ENCODE results near the gene LUC7L2. TPM values are rescaled to one million over a fixed set of nuclear protein-coding genes. Genes with fewer than 3 reads are reported as not detected.

LUC7L2 gene
- total and polyA plus RNA-seq, 8 donors, result 67.2 to 188 (median 167) TPM

DNA sequence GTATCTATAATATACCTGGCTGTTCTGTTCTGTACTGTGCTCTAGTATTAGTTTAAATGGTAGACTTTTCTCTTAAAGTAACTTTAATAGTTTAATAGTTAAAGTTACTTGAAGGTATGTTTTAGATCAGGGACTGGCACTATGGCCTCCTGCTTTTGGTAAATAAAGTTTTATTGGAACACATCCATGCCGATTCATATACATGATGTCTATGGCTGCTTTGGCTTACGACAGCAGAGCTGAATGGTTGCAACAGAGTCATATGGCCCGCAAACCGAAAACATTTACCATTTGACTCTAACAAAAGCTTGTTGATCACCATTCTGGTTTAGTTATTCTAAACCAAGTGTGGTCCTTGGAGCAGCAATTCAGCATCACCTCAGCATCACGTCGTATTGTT, 6.7 kb downstream of the LUC7L2 start:
- Histone ChIP-seq H3K9me3 (no peaks in the 10 kb centered on the region), H3K36me3 (peaks cover 0 to 27% of the 10 kb centered on the region in 2 donors), H3K27ac (no peak overlapping the region), H3K27me3 (no peaks in the 10 kb centered on the region), H3K4me3 (no peak overlapping the region), H3K4me1 (peaks cover 5 to 59% of the 10 kb centered on the region in 2 donors)
- intact Hi-C loops (cut with DNase I), result no loop called here
- ATAC-seq (no peak), DNase-seq (no peak)
- TF ChIP-seq, protein P1, sequence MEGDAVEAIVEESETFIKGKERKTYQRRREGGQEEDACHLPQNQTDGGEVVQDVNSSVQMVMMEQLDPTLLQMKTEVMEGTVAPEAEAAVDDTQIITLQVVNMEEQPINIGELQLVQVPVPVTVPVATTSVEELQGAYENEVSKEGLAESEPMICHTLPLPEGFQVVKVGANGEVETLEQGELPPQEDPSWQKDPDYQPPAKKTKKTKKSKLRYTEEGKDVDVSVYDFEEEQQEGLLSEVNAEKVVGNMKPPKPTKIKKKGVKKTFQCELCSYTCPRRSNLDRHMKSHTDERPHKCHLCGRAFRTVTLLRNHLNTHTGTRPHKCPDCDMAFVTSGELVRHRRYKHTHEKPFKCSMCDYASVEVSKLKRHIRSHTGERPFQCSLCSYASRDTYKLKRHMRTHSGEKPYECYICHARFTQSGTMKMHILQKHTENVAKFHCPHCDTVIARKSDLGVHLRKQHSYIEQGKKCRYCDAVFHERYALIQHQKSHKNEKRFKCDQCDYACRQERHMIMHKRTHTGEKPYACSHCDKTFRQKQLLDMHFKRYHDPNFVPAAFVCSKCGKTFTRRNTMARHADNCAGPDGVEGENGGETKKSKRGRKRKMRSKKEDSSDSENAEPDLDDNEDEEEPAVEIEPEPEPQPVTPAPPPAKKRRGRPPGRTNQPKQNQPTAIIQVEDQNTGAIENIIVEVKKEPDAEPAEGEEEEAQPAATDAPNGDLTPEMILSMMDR (IDR thresholded peaks at IDR 0.05), result no peak

DNA sequence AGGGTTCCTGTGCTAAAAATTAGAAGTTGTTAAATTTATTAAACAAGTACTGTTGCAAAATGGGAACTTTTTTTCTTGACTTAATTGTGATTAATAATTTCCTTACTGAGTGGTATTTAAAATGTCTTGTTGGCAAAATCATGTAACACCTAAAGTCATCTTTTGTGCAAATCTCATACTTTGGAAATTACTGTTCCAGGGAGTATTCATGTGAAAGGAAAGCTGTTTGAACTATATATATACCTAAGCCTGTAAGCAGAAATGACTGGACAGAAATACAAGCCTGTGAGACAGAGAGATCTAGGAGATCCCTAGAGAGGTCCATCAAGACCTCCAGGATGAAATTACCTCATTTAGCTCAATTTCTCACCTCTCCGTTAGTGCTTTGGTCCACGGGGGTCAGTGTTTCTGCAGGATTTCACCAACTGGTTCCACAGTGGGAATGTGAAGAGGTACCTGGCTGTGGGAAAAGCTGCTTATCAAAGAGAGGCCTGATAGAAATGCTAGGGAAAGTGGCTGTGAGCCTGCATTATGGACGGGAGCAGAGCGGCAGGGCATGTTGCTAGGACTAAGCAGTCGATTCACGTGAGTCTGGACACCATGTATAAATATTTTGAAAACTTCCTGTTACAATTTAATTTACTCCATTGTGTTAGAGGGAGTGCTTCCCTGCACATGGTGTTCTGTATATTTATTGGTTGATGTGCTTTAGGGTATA, 7.9 kb downstream of the LUC7L2 start:
- peaks cover 0 to 27% of the 10 kb centered on the region in 2 donors for H3K36me3 ChIP-seq
- DNase-seq, result no peak
- no peaks in the 10 kb centered on the region for H3K9me3 ChIP-seq
- peaks cover 0 to 51% of the 10 kb centered on the region in 2 donors for H3K4me1 ChIP-seq
- H3K4me3 ChIP-seq, result no peak overlapping the region
- H3K27ac ChIP-seq, result no peak overlapping the region
- ATAC-seq, result no peak
- no peaks in the 10 kb centered on the region for H3K27me3 ChIP-seq
- TF ChIP-seq, protein P1 (IDR thresholded peaks at IDR 0.05), result no peak
- intact Hi-C loops (cut with DNase I), result no loop called here

DNA sequence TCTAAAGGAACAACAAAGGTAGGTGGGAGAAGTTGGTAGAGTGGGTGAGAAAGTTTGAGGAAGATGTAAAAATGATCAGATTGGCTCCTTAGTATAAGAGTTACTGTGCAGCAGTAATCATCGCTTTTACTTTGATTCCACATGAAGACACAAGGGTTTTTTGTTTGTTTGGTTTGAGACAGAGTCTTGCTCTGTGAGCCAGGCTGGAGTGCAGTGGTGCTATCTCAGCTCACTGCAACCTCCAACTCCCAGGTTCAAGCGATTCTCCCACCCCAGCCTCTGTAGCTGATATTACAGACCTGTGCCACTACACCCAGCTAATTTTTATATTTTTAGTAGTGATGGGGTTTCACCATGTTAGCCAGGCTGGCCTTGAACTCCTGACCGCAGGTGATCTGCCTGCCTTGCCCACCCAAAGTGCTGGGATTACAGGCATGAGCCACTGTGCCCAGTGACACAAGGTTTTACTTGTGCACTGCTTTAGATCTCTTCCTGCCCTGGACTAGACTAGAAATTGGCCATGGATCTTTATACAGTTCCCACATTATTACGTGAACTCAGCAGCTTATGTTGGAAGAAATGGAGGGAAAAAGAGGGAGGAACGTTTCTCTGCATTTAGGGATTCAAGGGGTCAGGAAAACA, 10.7 kb downstream of the LUC7L2 start:
- Histone ChIP-seq H3K27ac (no peak overlapping the region), H3K27me3 (no peaks in the 10 kb centered on the region)

DNA sequence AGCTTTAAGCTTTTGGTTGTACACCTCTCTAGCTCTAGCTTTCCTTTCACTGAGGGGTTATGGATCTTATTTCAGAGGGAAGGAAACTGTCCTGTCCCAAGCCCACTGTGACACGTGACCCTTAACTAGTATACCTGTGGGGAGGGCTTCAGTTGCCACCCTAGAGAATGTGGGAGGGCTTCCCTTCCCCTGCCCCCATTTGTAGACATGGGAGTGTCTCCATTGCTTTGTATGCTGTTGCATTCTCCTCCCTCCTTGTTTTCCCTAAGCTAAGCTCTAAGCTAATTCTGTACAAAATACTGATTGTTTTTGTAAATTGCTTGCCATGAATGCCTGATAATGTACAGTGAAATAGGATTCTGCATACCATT, 11.2 kb downstream of the LUC7L2 start:
- no peaks in the 10 kb centered on the region for H3K9me3 ChIP-seq
- DNase-seq, result no peak
- no peak overlapping the region for H3K27ac ChIP-seq
- peaks cover 0 to 37% of the 10 kb centered on the region in 2 donors for H3K4me1 ChIP-seq
- peaks cover 0 to 30% of the 10 kb centered on the region in 2 donors for H3K36me3 ChIP-seq
- intact Hi-C loops (cut with DNase I), result no loop called here
- no peaks in the 10 kb centered on the region for H3K27me3 ChIP-seq
- no peak overlapping the region for H3K4me3 ChIP-seq
- TF ChIP-seq, protein P1 (IDR thresholded peaks at IDR 0.05), result no peak
- ATAC-seq, result no peak

More for the DNA sequence above, 10.7 kb downstream of the LUC7L2 start:
- DNase-seq (no peak), ATAC-seq (no peak)
- H3K9me3 ChIP-seq, result no peaks in the 10 kb centered on the region
- TF ChIP-seq, protein P1 (IDR thresholded peaks at IDR 0.05), result no peak
- H3K4me3 ChIP-seq, result no peak overlapping the region
- intact Hi-C loops (cut with DNase I), result no loop called here
- peaks cover 0 to 28% of the 10 kb centered on the region in 2 donors for H3K36me3 ChIP-seq
- peaks cover 0 to 41% of the 10 kb centered on the region in 2 donors for H3K4me1 ChIP-seq

DNA sequence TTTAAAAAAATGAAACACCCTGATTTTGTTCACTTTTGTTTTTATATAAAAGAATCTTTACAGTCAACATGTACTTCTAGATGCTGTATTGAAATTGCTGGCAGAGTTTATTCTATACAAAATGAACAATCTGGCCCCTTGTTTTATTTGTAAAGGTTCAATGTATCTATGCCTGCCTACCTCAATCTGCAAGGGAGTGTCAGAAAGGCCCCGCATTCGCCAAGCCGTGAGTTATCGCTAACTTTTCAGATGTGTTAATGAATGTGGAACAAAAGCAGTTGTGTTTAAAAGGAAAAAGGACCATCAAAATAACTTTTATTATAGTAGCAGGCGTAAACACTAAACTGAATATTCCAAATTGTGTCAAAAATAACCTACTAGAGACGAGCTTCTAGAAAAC, 14.6 kb downstream of the LUC7L2 start:
- DNase-seq (no peak), ATAC-seq (no peak)
- Histone ChIP-seq H3K4me3 (no peak overlapping the region), H3K4me1 (peaks cover 0 to 28% of the 10 kb centered on the region in 2 donors), H3K27ac (no peak overlapping the region), H3K9me3 (no peaks in the 10 kb centered on the region), H3K27me3 (no peaks in the 10 kb centered on the region), H3K36me3 (peaks cover 0 to 45% of the 10 kb centered on the region in 2 donors)
- intact Hi-C loops (cut with DNase I), result no loop called here
- TF ChIP-seq, protein P1 (IDR thresholded peaks at IDR 0.05), result no peak
